ENCODE data around the gene GNA14.

DNA sequence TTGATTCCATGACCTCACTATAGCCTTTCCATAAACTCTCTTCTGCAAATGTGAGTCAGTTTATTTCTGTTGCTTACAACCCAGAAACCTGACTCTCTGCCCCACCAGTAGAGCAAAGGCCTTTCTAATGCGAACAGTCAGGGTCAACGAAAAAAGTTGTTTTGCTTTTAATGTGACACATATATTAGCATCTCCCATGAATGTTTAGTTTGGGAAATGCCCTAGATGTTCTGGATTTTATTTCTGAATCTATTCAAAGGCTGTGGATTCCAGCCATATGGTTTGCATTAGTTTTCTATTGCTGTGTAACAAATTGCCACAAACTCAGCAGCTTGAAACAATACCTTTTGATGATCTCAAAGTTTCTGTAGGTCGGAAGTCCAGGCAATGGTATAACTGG is 193.5 kb downstream of the GNA14 start:
- TF ChIP-seq CTCF (conservative IDR thresholded peaks at IDR 0.05; ENCODE audit: low read length), result no peak
- TF ChIP-seq EZH2phosphoT487 (IDR thresholded peaks at IDR 0.05; ENCODE audit: borderline replicate concordance, low read depth, low read length), result no peak

All from OCI-LY7 (cell line).